Adrenal gland (tissue), 5 donors: ENCODE data around the gene KCNIP3.

Experiments
- POLR2A ChIP-seq, 2 donors: fragments of 450-650 bp; IDR thresholded peaks; one replicate each; pipeline ENCODE4 v1.6.1; 2017; ENCODE audit warnings: antibody characterized with exemption in 2 of 2, mild to moderate bottlenecking in 2 of 2, moderate library complexity in 1 of 2
- TF ChIP-seq, protein P1 (sequence below), 6 experiments: fragments of 450-650 bp in 4 of 6; fragments of 200-600 bp in 2 of 6; sonication (generic) in 1 of 6; IDR thresholded peaks; 1 replicate in 5 of 6; 2 replicates in 1 of 6; pipeline versions ENCODE4 v1.5.1 to v1.8.0; 2016 to 2021; ENCODE audit warnings: antibody characterized with exemption in 6 of 6, mild to moderate bottlenecking in 2 of 6, moderate library complexity in 1 of 6
- donor health status: DM: no; HTN: no; CAD: no.

DNA sequence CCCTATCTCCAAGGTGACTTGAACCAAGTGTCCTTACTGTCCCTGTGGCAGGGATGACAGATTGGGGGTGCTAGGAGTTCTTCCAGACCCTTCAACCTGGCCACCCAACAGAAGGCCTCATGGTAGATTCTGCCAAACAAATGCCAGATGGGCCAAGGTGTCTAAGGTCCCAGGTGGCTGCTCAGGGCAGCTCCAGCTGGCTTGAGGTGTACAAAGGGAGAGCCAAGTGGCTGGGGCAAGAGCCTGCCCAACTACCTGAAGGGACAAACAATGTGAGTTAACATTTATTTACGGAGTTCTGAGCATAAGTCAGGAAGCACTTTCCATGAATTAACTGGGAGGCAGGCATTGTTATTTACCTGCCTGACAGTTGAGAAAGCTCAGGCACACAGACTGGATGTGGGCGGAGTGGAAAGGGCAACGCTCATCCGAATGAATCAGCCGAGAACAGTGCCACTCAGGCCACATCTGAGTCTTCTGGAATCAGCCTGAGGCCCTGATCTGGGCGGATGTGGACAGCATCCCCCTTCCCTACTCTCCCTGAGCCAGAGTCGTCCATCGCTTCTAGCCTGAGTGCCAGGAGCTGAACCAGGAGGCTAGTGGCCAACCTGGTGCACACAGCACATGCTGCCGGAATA lies 4.4 kb upstream of the KCNIP3 start:
- no peak for TF ChIP-seq POLR2A (IDR thresholded peaks at IDR 0.05)
- TF ChIP-seq, protein P1, sequence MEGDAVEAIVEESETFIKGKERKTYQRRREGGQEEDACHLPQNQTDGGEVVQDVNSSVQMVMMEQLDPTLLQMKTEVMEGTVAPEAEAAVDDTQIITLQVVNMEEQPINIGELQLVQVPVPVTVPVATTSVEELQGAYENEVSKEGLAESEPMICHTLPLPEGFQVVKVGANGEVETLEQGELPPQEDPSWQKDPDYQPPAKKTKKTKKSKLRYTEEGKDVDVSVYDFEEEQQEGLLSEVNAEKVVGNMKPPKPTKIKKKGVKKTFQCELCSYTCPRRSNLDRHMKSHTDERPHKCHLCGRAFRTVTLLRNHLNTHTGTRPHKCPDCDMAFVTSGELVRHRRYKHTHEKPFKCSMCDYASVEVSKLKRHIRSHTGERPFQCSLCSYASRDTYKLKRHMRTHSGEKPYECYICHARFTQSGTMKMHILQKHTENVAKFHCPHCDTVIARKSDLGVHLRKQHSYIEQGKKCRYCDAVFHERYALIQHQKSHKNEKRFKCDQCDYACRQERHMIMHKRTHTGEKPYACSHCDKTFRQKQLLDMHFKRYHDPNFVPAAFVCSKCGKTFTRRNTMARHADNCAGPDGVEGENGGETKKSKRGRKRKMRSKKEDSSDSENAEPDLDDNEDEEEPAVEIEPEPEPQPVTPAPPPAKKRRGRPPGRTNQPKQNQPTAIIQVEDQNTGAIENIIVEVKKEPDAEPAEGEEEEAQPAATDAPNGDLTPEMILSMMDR (IDR thresholded peaks at IDR 0.05): no peak
